Tibial nerve (tissue), 4 donors: ENCODE measurements around the gene CELF1.

Source experiments
- CTCF ChIP-seq, 5 experiments: fragments of 200-600 bp in 3 of 5; fragments of 450-650 bp in 2 of 5; sonication (generic) in 3 of 5; IDR thresholded peaks; one replicate each; pipeline ENCODE4 v1.5.1; 2016 to 2019; ENCODE audit warnings: antibody characterized with exemption in 5 of 5, mild to moderate bottlenecking in 3 of 5, moderate library complexity in 2 of 5
- EP300 ChIP-seq, 2 donors: sonication (generic); formaldehyde crosslinking; IDR thresholded peaks; one replicate each; pipeline ENCODE4 v1.6.1; 2017; ENCODE audit warnings: antibody characterized with exemption in 2 of 2, mild to moderate bottlenecking in 1 of 2
- POLR2A ChIP-seq, 2 donors: fragments of 450-650 bp; IDR thresholded peaks; one replicate each; pipeline ENCODE4 v1.6.1; 2017; ENCODE audit warnings: antibody characterized with exemption in 2 of 2, mild to moderate bottlenecking in 2 of 2, moderate library complexity in 2 of 2

GRCh38 chr11:47483457-47483856 lies 69.5 kb downstream of the CELF1 start:
- TF ChIP-seq CTCF (IDR thresholded peaks at IDR 0.05) (no peak), EP300 (IDR thresholded peaks at IDR 0.05) (no peak), POLR2A (IDR thresholded peaks at IDR 0.05) (no peak)
